ENCODE results near the gene CLCF1.

The CLCF1 gene

GRCh38 chr11:67376873-67377808, 3.7 kb upstream of the CLCF1 start:
- Mint-ChIP-seq H3K4me1 (ENCODE audit: low read depth) (peaks cover 16% of the 10 kb centered on the region), H3K27me3 (peaks cover 20% of the 10 kb centered on the region), H3K9me3 (no peaks in the 10 kb centered on the region), H3K4me3 (no peak overlapping the region), H3K36me3 (ENCODE audit: low read depth) (no peaks in the 10 kb centered on the region), H3K27ac (no peak overlapping the region)
- no peak for DNase-seq

- peaks cover 23% of the 10 kb centered on the region for H3K4me1 Mint-ChIP-seq (ENCODE audit: low read depth)
- no peaks in the 10 kb centered on the region for H3K36me3 Mint-ChIP-seq (ENCODE audit: low read depth)
- no peak for DNase-seq
- no peak overlapping the region for H3K27ac Mint-ChIP-seq
- H3K9me3 Mint-ChIP-seq = no peaks in the 10 kb centered on the region
- H3K4me3 Mint-ChIP-seq = no peak overlapping the region
- peaks cover 27% of the 10 kb centered on the region for H3K27me3 Mint-ChIP-seq
Measured at GRCh38 chr11:67376063-67376820, 2.8 kb upstream of the CLCF1 start.

GRCh38 chr11:67375320-67376055, 2.1 kb upstream of the CLCF1 start:
- Mint-ChIP-seq H3K4me1 (ENCODE audit: low read depth) (peaks cover 31% of the 10 kb centered on the region), H3K27ac (no peak overlapping the region), H3K9me3 (no peaks in the 10 kb centered on the region), H3K4me3 (no peak overlapping the region), H3K27me3 (peaks cover 33% of the 10 kb centered on the region), H3K36me3 (ENCODE audit: low read depth) (no peaks in the 10 kb centered on the region)
- no peak for DNase-seq

GRCh38 chr11:67374571-67375281, 1.3 kb upstream of the CLCF1 start:
- H3K4me1 Mint-ChIP-seq (ENCODE audit: low read depth) = peaks cover 35% of the 10 kb centered on the region
- H3K27ac Mint-ChIP-seq = no peak overlapping the region
- no peaks in the 10 kb centered on the region for H3K36me3 Mint-ChIP-seq (ENCODE audit: low read depth)
- no peak for DNase-seq
- peak overlapping the region; percentile 76 for H3K4me3 Mint-ChIP-seq
- H3K9me3 Mint-ChIP-seq = no peaks in the 10 kb centered on the region
- H3K27me3 Mint-ChIP-seq = peaks cover 34% of the 10 kb centered on the region

GRCh38 chr11:67373648-67374570, 511 bp upstream of the CLCF1 start:
- DNase-seq = peak; percentile 66
- Mint-ChIP-seq H3K9me3 (no peaks in the 10 kb centered on the region), H3K4me3 (peak overlapping the region; percentile 76), H3K36me3 (ENCODE audit: low read depth) (no peaks in the 10 kb centered on the region), H3K4me1 (ENCODE audit: low read depth) (peaks cover 43% of the 10 kb centered on the region), H3K27me3 (peaks cover 34% of the 10 kb centered on the region), H3K27ac (peak overlapping the region; percentile 84)

GRCh38 chr11:67372321-67372992, 941 bp downstream of the CLCF1 start:
- Mint-ChIP-seq H3K27me3 (peaks cover 34% of the 10 kb centered on the region), H3K27ac (no peak overlapping the region), H3K4me1 (ENCODE audit: low read depth) (peaks cover 55% of the 10 kb centered on the region), H3K9me3 (no peaks in the 10 kb centered on the region), H3K36me3 (ENCODE audit: low read depth) (no peaks in the 10 kb centered on the region), H3K4me3 (peak overlapping the region; percentile 66)
- DNase-seq = no peak

GRCh38 chr11:67371911-67372320, 1.5 kb downstream of the CLCF1 start:
- H3K9me3 Mint-ChIP-seq = no peaks in the 10 kb centered on the region
- peak overlapping the region; percentile 66 for H3K4me3 Mint-ChIP-seq
- H3K27me3 Mint-ChIP-seq = peaks cover 31% of the 10 kb centered on the region
- DNase-seq = no peak
- H3K27ac Mint-ChIP-seq = peak overlapping the region; percentile 24
- H3K4me1 Mint-ChIP-seq (ENCODE audit: low read depth) = peaks cover 55% of the 10 kb centered on the region
- no peaks in the 10 kb centered on the region for H3K36me3 Mint-ChIP-seq (ENCODE audit: low read depth)

GRCh38 chr11:67371189-67371910, 2.0 kb downstream of the CLCF1 start:
- Mint-ChIP-seq H3K4me1 (ENCODE audit: low read depth) (peaks cover 55% of the 10 kb centered on the region), H3K9me3 (no peaks in the 10 kb centered on the region), H3K36me3 (ENCODE audit: low read depth) (no peaks in the 10 kb centered on the region), H3K27me3 (peaks cover 27% of the 10 kb centered on the region), H3K4me3 (peak overlapping the region; percentile 66), H3K27ac (peak overlapping the region; percentile 24)
- DNase-seq = peak; percentile 50

- no peak overlapping the region for H3K27ac Mint-ChIP-seq
- DNase-seq = no peak
- no peak overlapping the region for H3K4me3 Mint-ChIP-seq
- H3K9me3 Mint-ChIP-seq = no peaks in the 10 kb centered on the region
- peaks cover 24% of the 10 kb centered on the region for H3K27me3 Mint-ChIP-seq
- peaks cover 55% of the 10 kb centered on the region for H3K4me1 Mint-ChIP-seq (ENCODE audit: low read depth)
- H3K36me3 Mint-ChIP-seq (ENCODE audit: low read depth) = no peaks in the 10 kb centered on the region
Measured at GRCh38 chr11:67370351-67371076, 2.9 kb downstream of the CLCF1 start.

GRCh38 chr11:67369801-67370284, 3.6 kb downstream of the CLCF1 start:
- Mint-ChIP-seq H3K9me3 (no peaks in the 10 kb centered on the region), H3K27ac (no peak overlapping the region), H3K27me3 (peaks cover 24% of the 10 kb centered on the region), H3K36me3 (ENCODE audit: low read depth) (no peaks in the 10 kb centered on the region), H3K4me3 (no peak overlapping the region), H3K4me1 (ENCODE audit: low read depth) (peaks cover 57% of the 10 kb centered on the region)
- no peak for DNase-seq

GRCh38 chr11:67369275-67369674, 4.1 kb downstream of the CLCF1 start:
- no peak overlapping the region for H3K4me3 Mint-ChIP-seq

GRCh38 chr11:67368621-67369020, 4.8 kb downstream of the CLCF1 start:
- no peak for DNase-seq
- Mint-ChIP-seq H3K27ac (peak overlapping the region; percentile 58), H3K9me3 (no peaks in the 10 kb centered on the region), H3K27me3 (peaks cover 14% of the 10 kb centered on the region), H3K4me3 (no peak overlapping the region), H3K4me1 (ENCODE audit: low read depth) (peaks cover 58% of the 10 kb centered on the region), H3K36me3 (ENCODE audit: low read depth) (no peaks in the 10 kb centered on the region)

More at GRCh38 chr11:67369275-67369674, 4.1 kb downstream of the CLCF1 start:
- H3K27me3 Mint-ChIP-seq = peaks cover 18% of the 10 kb centered on the region
- DNase-seq = no peak
- H3K4me1 Mint-ChIP-seq (ENCODE audit: low read depth) = peaks cover 57% of the 10 kb centered on the region
- H3K36me3 Mint-ChIP-seq (ENCODE audit: low read depth) = no peaks in the 10 kb centered on the region
- H3K27ac Mint-ChIP-seq = peak overlapping the region; percentile 5
- H3K9me3 Mint-ChIP-seq = no peaks in the 10 kb centered on the region
